Measurements from ENCODE around the gene PLA2G6. TPM values are rescaled to one million over a fixed set of nuclear protein-coding genes. Genes with fewer than 3 reads are reported as not detected.
A peak's percentile ranks its signal among the peaks of the same experiment; 100 is the strongest.
"Not testable (repeated sequence)": the region's sequence is repeated elsewhere in the genome, so short reads cannot be mapped to it uniquely, and the experiment has no call there.

Gene PLA2G6
- total RNA-seq, 2 donors from 2014 or later = 60.6 to 60.7 TPM

DNA sequence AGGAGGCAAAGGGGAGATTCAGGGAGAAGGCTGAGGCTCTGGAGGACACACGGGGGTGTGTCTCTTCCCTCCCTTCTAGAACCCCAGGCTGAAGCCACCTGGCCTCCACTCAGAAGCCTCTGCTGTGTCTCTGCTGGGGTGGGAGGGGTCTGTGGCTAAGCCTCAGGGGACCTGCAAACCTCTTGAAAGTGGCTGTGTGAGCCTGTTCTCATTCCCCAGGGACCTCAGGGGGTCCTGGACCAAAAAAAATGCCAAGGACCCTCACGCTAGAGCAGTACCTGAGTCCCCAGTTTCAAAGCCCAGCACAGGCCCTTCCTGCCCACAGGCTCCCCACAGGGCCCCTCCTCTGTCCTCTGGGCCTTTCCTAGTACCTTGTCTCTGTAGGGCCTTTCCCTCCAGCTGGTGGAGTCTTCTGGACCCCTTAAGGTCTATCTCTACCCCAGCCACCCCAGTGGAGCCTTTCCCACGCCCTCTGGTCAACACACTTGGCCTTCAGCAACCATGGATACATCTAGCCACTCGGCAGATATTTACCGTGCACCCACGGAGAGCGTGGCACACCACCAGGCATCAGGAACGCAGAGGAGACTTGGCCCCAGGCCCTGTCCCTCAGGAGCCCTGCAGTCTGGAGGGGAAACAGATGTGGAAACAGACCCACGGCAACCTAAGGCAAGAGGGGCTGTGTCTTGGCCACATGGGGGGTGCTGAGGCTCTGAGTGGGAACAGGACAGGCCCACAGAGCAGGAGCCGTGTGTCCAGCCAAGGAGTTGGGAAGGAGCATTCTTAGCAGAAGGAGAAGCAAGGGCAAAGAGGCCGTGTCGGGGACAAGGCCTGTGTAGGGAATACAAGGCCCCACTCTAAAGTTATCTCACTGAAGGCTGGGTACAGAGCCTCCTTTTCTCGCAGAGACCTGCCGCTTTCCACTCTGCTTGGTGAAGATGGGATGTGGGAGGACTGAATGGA is 18.5 kb downstream of the PLA2G6 start:
- Histone ChIP-seq H3K27me3 (ENCODE audit: control insufficient read depth, insufficient read depth, low read length, poor library complexity, severe bottlenecking) (no peaks in the 10 kb centered on the region), H3K4me3 (ENCODE audit: low read length) (no peak overlapping the region), H3K36me3 (ENCODE audit: control insufficient read depth, insufficient read depth, low read length) (peaks cover 16% of the 10 kb centered on the region), H3K4me1 (ENCODE audit: control insufficient read depth, insufficient read depth, low read length) (no peaks in the 10 kb centered on the region), H3K9me3 (ENCODE audit: control insufficient read depth, low read length) (no peaks in the 10 kb centered on the region), H3K9ac (ENCODE audit: extremely low read depth, low read length, poor library complexity, severe bottlenecking) (no peak overlapping the region), H3K27ac (ENCODE audit: low read depth, low read length) (no peak overlapping the region)
- TF ChIP-seq, protein P1, sequence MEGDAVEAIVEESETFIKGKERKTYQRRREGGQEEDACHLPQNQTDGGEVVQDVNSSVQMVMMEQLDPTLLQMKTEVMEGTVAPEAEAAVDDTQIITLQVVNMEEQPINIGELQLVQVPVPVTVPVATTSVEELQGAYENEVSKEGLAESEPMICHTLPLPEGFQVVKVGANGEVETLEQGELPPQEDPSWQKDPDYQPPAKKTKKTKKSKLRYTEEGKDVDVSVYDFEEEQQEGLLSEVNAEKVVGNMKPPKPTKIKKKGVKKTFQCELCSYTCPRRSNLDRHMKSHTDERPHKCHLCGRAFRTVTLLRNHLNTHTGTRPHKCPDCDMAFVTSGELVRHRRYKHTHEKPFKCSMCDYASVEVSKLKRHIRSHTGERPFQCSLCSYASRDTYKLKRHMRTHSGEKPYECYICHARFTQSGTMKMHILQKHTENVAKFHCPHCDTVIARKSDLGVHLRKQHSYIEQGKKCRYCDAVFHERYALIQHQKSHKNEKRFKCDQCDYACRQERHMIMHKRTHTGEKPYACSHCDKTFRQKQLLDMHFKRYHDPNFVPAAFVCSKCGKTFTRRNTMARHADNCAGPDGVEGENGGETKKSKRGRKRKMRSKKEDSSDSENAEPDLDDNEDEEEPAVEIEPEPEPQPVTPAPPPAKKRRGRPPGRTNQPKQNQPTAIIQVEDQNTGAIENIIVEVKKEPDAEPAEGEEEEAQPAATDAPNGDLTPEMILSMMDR (conservative IDR thresholded peaks at IDR 0.05) = no peak
- no peaks in the 10 kb centered on the region for H3K27me3 Mint-ChIP-seq (ENCODE audit: insufficient read depth)
- WGBS, 2 experiments (ENCODE audit: insufficient coverage in 1 of 2, insufficient read length in 1 of 2) = 92 to 94% methylated on average over 9 to 14 of the region's 14 CpGs
- no peak overlapping the region for H3K4me3 Mint-ChIP-seq
- no peak overlapping the region for H3K27ac Mint-ChIP-seq
- no peak for DNase-seq
- H3K36me3 Mint-ChIP-seq (ENCODE audit: low read depth) = peaks cover 51% of the 10 kb centered on the region
- H3K9me3 Mint-ChIP-seq = no peaks in the 10 kb centered on the region
- H3K4me1 Mint-ChIP-seq = no peaks in the 10 kb centered on the region

DNA sequence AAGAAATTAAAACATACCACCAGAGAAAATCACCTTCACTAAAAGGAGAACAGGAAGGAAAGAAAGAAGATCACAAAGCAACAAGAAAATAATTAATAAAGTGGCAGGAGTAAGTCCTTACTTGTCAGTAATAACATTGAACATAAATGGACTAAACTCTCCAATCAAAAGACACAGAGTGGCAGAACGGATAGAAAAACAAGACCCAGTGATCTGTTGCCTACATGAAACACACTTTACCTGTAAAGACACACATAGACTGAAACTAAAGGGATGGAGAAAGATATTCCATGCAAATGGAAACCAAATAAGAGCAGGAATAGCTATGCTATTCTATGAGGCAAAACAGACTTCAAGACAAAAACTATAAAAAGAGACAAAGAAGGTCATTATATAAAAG is 25.9 kb downstream of the PLA2G6 start:
- Mint-ChIP-seq H3K4me3 (no peak overlapping the region), H3K27ac (no peak overlapping the region), H3K27me3 (ENCODE audit: insufficient read depth) (no peaks in the 10 kb centered on the region), H3K4me1 (peaks cover 20% of the 10 kb centered on the region), H3K9me3 (no peaks in the 10 kb centered on the region), H3K36me3 (ENCODE audit: low read depth) (peaks cover 4% of the 10 kb centered on the region)
- Histone ChIP-seq H3K9ac (ENCODE audit: extremely low read depth, low read length, poor library complexity, severe bottlenecking) (no peak overlapping the region), H3K27me3 (ENCODE audit: control insufficient read depth, insufficient read depth, low read length, poor library complexity, severe bottlenecking) (no peaks in the 10 kb centered on the region), H3K4me1 (ENCODE audit: control insufficient read depth, insufficient read depth, low read length) (peaks cover 8% of the 10 kb centered on the region), H3K36me3 (ENCODE audit: control insufficient read depth, insufficient read depth, low read length) (no peaks in the 10 kb centered on the region), H3K4me3 (ENCODE audit: low read length) (no peak overlapping the region), H3K27ac (ENCODE audit: low read depth, low read length) (no peak overlapping the region), H3K9me3 (ENCODE audit: control insufficient read depth, low read length) (no peaks in the 10 kb centered on the region)
- 90 to 100% methylated on average over 1 of the region's 1 CpG for WGBS, 2 experiments (ENCODE audit: insufficient coverage in 1 of 2, insufficient read length in 1 of 2)
- DNase-seq = no peak
- TF ChIP-seq, protein P1 (conservative IDR thresholded peaks at IDR 0.05) = no peak

DNA sequence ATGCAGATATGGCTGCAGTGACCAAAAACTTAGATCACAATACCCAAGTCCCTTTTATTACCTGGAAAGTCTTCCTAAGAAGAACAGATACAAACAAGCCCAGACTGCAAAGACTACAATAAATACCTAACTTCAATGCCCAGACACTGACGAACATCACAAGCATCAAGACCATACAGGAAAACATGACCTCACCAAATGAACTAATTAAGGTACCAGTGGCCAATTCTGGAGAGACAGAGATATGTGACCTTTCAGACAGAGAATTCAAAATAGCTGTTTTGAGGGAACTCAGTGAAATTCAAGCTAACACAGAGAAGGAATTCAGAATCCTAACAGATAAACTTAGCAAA is 27.1 kb downstream of the PLA2G6 start:
- WGBS, 2 experiments (ENCODE audit: insufficient coverage in 1 of 2, insufficient read length in 1 of 2) = 73 to 100% methylated on average over 1 of the region's 1 CpG
- not testable (repeated sequence) for H3K27me3 Mint-ChIP-seq (ENCODE audit: insufficient read depth); H3K4me3 ChIP-seq (ENCODE audit: low read length); H3K27me3 ChIP-seq (ENCODE audit: control insufficient read depth, insufficient read depth, low read length, poor library complexity, severe bottlenecking); H3K27ac ChIP-seq (ENCODE audit: low read depth, low read length); H3K4me3 Mint-ChIP-seq; H3K9me3 ChIP-seq (ENCODE audit: control insufficient read depth, low read length); H3K9me3 Mint-ChIP-seq; DNase-seq; H3K9ac ChIP-seq (ENCODE audit: extremely low read depth, low read length, poor library complexity, severe bottlenecking); H3K36me3 Mint-ChIP-seq (ENCODE audit: low read depth); H3K36me3 ChIP-seq (ENCODE audit: control insufficient read depth, insufficient read depth, low read length)
- H3K27ac Mint-ChIP-seq = peak overlapping the region; percentile 11
- peaks cover 26% of the 10 kb centered on the region for H3K4me1 Mint-ChIP-seq
- peaks cover 13% of the 10 kb centered on the region for H3K4me1 ChIP-seq (ENCODE audit: control insufficient read depth, insufficient read depth, low read length)
